ENCODE measurements around the gene GPX2.
"Not testable (repeated sequence)": the region's sequence is repeated elsewhere in the genome, so short reads cannot be mapped to it uniquely, and the experiment has no call there.

GPX2 gene

GRCh38 chr14:64919618-64920017 is 22.9 kb downstream of the GPX2 start:
- peaks cover 81% of the 10 kb centered on the region for H3K4me1 Mint-ChIP-seq (ENCODE audit: low read depth)
- peak overlapping the region; percentile 40 for H3K27ac Mint-ChIP-seq
- H3K36me3 Mint-ChIP-seq (ENCODE audit: low read depth), result peaks cover 65% of the 10 kb centered on the region

GRCh38 chr14:64919215-64919614 is 23.3 kb downstream of the GPX2 start:
- Mint-ChIP-seq H3K36me3 (ENCODE audit: low read depth) (peaks cover 69% of the 10 kb centered on the region), H3K9me3 (no peaks in the 10 kb centered on the region), H3K4me3 (no peak overlapping the region), H3K27ac (peak overlapping the region; percentile 66), H3K27me3 (no peaks in the 10 kb centered on the region), H3K4me1 (ENCODE audit: low read depth) (peaks cover 78% of the 10 kb centered on the region)
- DNase-seq, result no peak

More at GRCh38 chr14:64919618-64920017, 22.9 kb downstream of the GPX2 start:
- H3K9me3 Mint-ChIP-seq, result no peaks in the 10 kb centered on the region
- no peak for DNase-seq
- H3K27me3 Mint-ChIP-seq, result no peaks in the 10 kb centered on the region
- H3K4me3 Mint-ChIP-seq, result no peak overlapping the region

GRCh38 chr14:64918216-64918615 is 24.3 kb downstream of the GPX2 start:
- Mint-ChIP-seq H3K4me3 (no peak overlapping the region), H3K4me1 (ENCODE audit: low read depth) (peaks cover 79% of the 10 kb centered on the region), H3K27ac (peak overlapping the region; percentile 75)

GRCh38 chr14:64915797-64916196 is 26.7 kb downstream of the GPX2 start:
- H3K4me1 Mint-ChIP-seq (ENCODE audit: low read depth), result peaks cover 63% of the 10 kb centered on the region
- no peak for DNase-seq
- H3K27ac Mint-ChIP-seq, result peak overlapping the region; percentile 97
- no peaks in the 10 kb centered on the region for H3K9me3 Mint-ChIP-seq
- no peaks in the 10 kb centered on the region for H3K27me3 Mint-ChIP-seq
- H3K36me3 Mint-ChIP-seq (ENCODE audit: low read depth), result peaks cover 54% of the 10 kb centered on the region
- peak overlapping the region; percentile 90 for H3K4me3 Mint-ChIP-seq

More at GRCh38 chr14:64918216-64918615, 24.3 kb downstream of the GPX2 start:
- Mint-ChIP-seq H3K27me3 (no peaks in the 10 kb centered on the region), H3K9me3 (no peaks in the 10 kb centered on the region), H3K36me3 (ENCODE audit: low read depth) (peaks cover 69% of the 10 kb centered on the region)
- no peak for DNase-seq

GRCh38 chr14:64915029-64915424 is 27.5 kb downstream of the GPX2 start:
- H3K27ac Mint-ChIP-seq, result peak overlapping the region; percentile 97
- no peaks in the 10 kb centered on the region for H3K9me3 Mint-ChIP-seq
- H3K4me3 Mint-ChIP-seq, result peak overlapping the region; percentile 90
- DNase-seq, result no peak
- H3K4me1 Mint-ChIP-seq (ENCODE audit: low read depth), result peaks cover 55% of the 10 kb centered on the region
- H3K36me3 Mint-ChIP-seq (ENCODE audit: low read depth), result peaks cover 47% of the 10 kb centered on the region
- peaks cover 2% of the 10 kb centered on the region for H3K27me3 Mint-ChIP-seq

- Mint-ChIP-seq H3K9me3 (no peaks in the 10 kb centered on the region), H3K27me3 (peaks cover 2% of the 10 kb centered on the region), H3K36me3 (ENCODE audit: low read depth) (peaks cover 42% of the 10 kb centered on the region), H3K4me3 (peak within 1 kb of the TSS; percentile 90), H3K27ac (peak within 1 kb of the TSS; percentile 97), H3K4me1 (ENCODE audit: low read depth) (peaks cover 53% of the 10 kb centered on the region)
- peak; percentile 95 for DNase-seq
These were observed 28.1 kb downstream of the GPX2 start, which contains the start of gene CHURC1 for GRCh38 chr14:64914237-64915028. Gene CHURC1 (plus strand): TSS chr14:64914455. CDS start chr14:64914496, 41 bp downstream.

- H3K9me3 Mint-ChIP-seq, DNase-seq, H3K27me3 Mint-ChIP-seq: not testable (repeated sequence)
- Mint-ChIP-seq H3K27ac (peak overlapping the region; percentile 97), H3K4me1 (ENCODE audit: low read depth) (peaks cover 45% of the 10 kb centered on the region), H3K36me3 (ENCODE audit: low read depth) (peaks cover 36% of the 10 kb centered on the region), H3K4me3 (peak overlapping the region; percentile 90)
These were observed 29.1 kb downstream of the GPX2 start for GRCh38 chr14:64913477-64913876.

- Mint-ChIP-seq H3K4me3 (no peak overlapping the region), H3K4me1 (ENCODE audit: low read depth) (peaks cover 34% of the 10 kb centered on the region), H3K27me3 (peaks cover 2% of the 10 kb centered on the region), H3K27ac (no peak overlapping the region), H3K9me3 (no peaks in the 10 kb centered on the region), H3K36me3 (ENCODE audit: low read depth) (peaks cover 25% of the 10 kb centered on the region)
- DNase-seq, result no peak
These were observed 30.3 kb downstream of the GPX2 start for GRCh38 chr14:64912261-64912660.

GRCh38 chr14:64910847-64911495 is 31.6 kb downstream of the GPX2 start:
- peaks cover 18% of the 10 kb centered on the region for H3K36me3 Mint-ChIP-seq (ENCODE audit: low read depth)
- peaks cover 24% of the 10 kb centered on the region for H3K4me1 Mint-ChIP-seq (ENCODE audit: low read depth)
- H3K27ac Mint-ChIP-seq, result no peak overlapping the region
- H3K27me3 Mint-ChIP-seq, result peaks cover 2% of the 10 kb centered on the region
- no peak overlapping the region for H3K4me3 Mint-ChIP-seq
- H3K9me3 Mint-ChIP-seq, result no peaks in the 10 kb centered on the region
- no peak for DNase-seq

- peaks cover 4% of the 10 kb centered on the region for H3K4me1 Mint-ChIP-seq (ENCODE audit: low read depth)
- DNase-seq, result no peak
- H3K4me3 Mint-ChIP-seq, result no peak overlapping the region
- H3K27ac Mint-ChIP-seq, result no peak overlapping the region
- H3K36me3 Mint-ChIP-seq (ENCODE audit: low read depth), result no peaks in the 10 kb centered on the region
- peaks cover 2% of the 10 kb centered on the region for H3K27me3 Mint-ChIP-seq
- H3K9me3 Mint-ChIP-seq, result no peaks in the 10 kb centered on the region
These were observed 36.5 kb downstream of the GPX2 start for GRCh38 chr14:64906022-64906421.

- no peaks in the 10 kb centered on the region for H3K36me3 Mint-ChIP-seq (ENCODE audit: low read depth)
- H3K9me3 Mint-ChIP-seq, result no peaks in the 10 kb centered on the region
- H3K27ac Mint-ChIP-seq, result no peak overlapping the region
- H3K4me1 Mint-ChIP-seq (ENCODE audit: low read depth), result no peaks in the 10 kb centered on the region
- peaks cover 2% of the 10 kb centered on the region for H3K27me3 Mint-ChIP-seq
- no peak for DNase-seq
- no peak overlapping the region for H3K4me3 Mint-ChIP-seq
These were observed 42.6 kb downstream of the GPX2 start for GRCh38 chr14:64899958-64900357.

- H3K27ac Mint-ChIP-seq, result no peak overlapping the region
- no peaks in the 10 kb centered on the region for H3K4me1 Mint-ChIP-seq (ENCODE audit: low read depth)
- peaks cover 9% of the 10 kb centered on the region for H3K27me3 Mint-ChIP-seq
- no peak for DNase-seq
- no peaks in the 10 kb centered on the region for H3K36me3 Mint-ChIP-seq (ENCODE audit: low read depth)
- no peaks in the 10 kb centered on the region for H3K9me3 Mint-ChIP-seq
- H3K4me3 Mint-ChIP-seq, result no peak overlapping the region
These were observed 50.6 kb downstream of the GPX2 start for GRCh38 chr14:64891839-64892375.

GRCh38 chr14:64891173-64891838 is 51.2 kb downstream of the GPX2 start:
- peaks cover 10% of the 10 kb centered on the region for H3K27me3 Mint-ChIP-seq
- H3K4me3 Mint-ChIP-seq, result no peak overlapping the region
- no peak for DNase-seq
- no peaks in the 10 kb centered on the region for H3K4me1 Mint-ChIP-seq (ENCODE audit: low read depth)
- no peak overlapping the region for H3K27ac Mint-ChIP-seq
- no peaks in the 10 kb centered on the region for H3K36me3 Mint-ChIP-seq (ENCODE audit: low read depth)
- H3K9me3 Mint-ChIP-seq, result no peaks in the 10 kb centered on the region

- H3K27ac Mint-ChIP-seq, result no peak overlapping the region
These were observed 53.2 kb downstream of the GPX2 start for GRCh38 chr14:64889352-64889751.

More at GRCh38 chr14:64889352-64889751, 53.2 kb downstream of the GPX2 start:
- DNase-seq, result no peak
- no peaks in the 10 kb centered on the region for H3K36me3 Mint-ChIP-seq (ENCODE audit: low read depth)
- peaks cover 17% of the 10 kb centered on the region for H3K27me3 Mint-ChIP-seq
- H3K4me1 Mint-ChIP-seq (ENCODE audit: low read depth), result no peaks in the 10 kb centered on the region
- no peak overlapping the region for H3K4me3 Mint-ChIP-seq
- H3K9me3 Mint-ChIP-seq, result no peaks in the 10 kb centered on the region

All from activated T-cell treated with anti-CD3 and anti-CD28 coated beads, Interleukin-2, amount 50 U/mL, for 24 hours (primary cell).